Measurements from ENCODE around the gene SPATA32. TPM values are rescaled to one million over a fixed set of nuclear protein-coding genes. Genes with fewer than 3 reads are reported as not detected.
A peak's percentile ranks its signal among the peaks of the same experiment; 100 is the strongest.

The SPATA32 gene
- total and polyA plus RNA-seq, 12 donors = 0.13 to 0.16 TPM; not detected in 10

DNA sequence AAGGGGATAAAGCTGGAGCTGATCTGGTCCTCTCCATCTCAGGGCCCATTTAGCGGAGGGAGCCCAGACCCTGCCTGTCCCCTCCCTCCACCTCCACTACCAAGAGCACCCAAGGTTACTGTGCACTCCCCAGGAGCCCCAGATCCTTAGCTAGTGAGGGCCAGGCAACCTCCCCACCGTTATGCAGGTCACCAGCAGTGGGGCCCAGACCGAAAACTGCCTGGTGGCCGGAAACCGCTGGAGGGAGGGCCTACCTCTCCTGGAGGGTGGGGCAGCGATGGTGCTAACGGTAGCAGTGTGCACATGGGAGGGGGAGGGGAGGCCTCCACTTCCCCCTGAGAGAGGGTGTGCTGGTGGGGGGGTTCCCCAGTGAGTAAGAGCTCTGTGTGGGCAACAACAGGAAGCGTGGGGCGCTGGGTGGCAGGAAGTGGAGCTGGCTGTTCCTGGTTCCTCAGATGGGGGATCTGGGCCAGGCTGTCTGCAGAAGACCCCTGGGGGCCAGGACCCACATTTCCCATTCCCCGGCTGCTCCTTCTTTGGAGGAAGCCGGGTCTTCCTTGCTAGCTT lies 35.8 kb downstream of the SPATA32 start:
- H3K4me3 ChIP-seq = peak overlapping the region in 4 of 10 donors; percentile 1 to 70 (median 26)
- ATAC-seq = peak in 7 of 8 donors; percentile 5 to 45 (median 36)

DNA sequence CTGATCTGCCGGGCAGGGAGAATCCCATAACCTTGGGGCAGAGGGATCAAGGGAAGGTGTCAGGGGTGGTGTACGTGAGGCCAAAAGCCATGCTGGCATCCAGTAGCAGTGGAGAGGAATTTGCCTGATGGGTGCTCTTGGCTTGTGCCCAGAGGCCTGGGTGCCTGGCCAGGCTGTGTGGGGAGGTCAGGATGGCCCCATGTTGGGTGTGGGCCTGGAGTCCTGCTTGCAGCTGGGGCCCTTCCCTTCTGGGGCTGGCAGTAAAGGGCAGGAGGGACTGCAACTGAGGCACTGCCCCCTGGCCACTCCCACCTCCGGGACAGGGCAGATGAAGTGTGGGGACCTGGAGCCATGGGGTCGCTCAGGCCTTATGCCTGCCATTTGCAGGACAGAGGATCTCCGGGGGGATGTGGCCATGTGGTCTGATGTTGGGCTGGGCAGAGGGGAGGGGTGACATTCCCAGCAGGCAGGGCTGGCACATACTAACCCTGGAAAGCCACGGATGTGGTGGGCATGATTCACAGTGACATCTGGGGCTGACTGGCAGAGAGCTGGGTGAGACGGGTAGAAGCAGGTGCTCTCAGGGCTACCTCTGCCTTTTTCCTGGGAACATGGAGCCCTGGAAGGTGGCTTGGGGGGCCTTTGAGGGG lies 36.7 kb downstream of the SPATA32 start:
- Histone ChIP-seq H3K27me3 (no peaks in the 10 kb centered on the region), H3K4me3 (peak overlapping the region in 4 of 10 donors; percentile 51 to 71 (median 70)), H3K9me3 (no peaks in the 10 kb centered on the region), H3K27ac (peak overlapping the region in 9 of 10 donors; percentile 10 to 91 (median 79)), H3K36me3 (no peaks in the 10 kb centered on the region), H3K4me1 (peaks cover 30 to 86% (median 70%) of the 10 kb centered on the region in 9 donors)
- intact Hi-C loops (cut with DNase I) = loop anchor here in 3 of 10 donors (10.0 kb wide), 2 partner anchors 50 to 90 kb away; partner anchors contain the start of gene MAP3K14 (in 1 of the 3)
- WGBS, 2 donors = 67 to 72% methylated on average over 7 of the region's 7 CpGs
- DNase-seq (no peak), ATAC-seq (peak in 1 of 8 donors; percentile 4)
- TF ChIP-seq, protein P1, sequence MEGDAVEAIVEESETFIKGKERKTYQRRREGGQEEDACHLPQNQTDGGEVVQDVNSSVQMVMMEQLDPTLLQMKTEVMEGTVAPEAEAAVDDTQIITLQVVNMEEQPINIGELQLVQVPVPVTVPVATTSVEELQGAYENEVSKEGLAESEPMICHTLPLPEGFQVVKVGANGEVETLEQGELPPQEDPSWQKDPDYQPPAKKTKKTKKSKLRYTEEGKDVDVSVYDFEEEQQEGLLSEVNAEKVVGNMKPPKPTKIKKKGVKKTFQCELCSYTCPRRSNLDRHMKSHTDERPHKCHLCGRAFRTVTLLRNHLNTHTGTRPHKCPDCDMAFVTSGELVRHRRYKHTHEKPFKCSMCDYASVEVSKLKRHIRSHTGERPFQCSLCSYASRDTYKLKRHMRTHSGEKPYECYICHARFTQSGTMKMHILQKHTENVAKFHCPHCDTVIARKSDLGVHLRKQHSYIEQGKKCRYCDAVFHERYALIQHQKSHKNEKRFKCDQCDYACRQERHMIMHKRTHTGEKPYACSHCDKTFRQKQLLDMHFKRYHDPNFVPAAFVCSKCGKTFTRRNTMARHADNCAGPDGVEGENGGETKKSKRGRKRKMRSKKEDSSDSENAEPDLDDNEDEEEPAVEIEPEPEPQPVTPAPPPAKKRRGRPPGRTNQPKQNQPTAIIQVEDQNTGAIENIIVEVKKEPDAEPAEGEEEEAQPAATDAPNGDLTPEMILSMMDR (IDR thresholded peaks at IDR 0.05) = no peak

More for the DNA sequence above, 35.8 kb downstream of the SPATA32 start:
- no peaks in the 10 kb centered on the region for H3K9me3 ChIP-seq
- peak; percentile 71 to 72 for DNase-seq
- H3K36me3 ChIP-seq = no peaks in the 10 kb centered on the region
- TF ChIP-seq, protein P1 (IDR thresholded peaks at IDR 0.05) = no peak
- H3K4me1 ChIP-seq = peaks cover 30 to 88% (median 76%) of the 10 kb centered on the region in 9 donors
- no peaks in the 10 kb centered on the region for H3K27me3 ChIP-seq
- 60 to 71% methylated on average over 11 of the region's 11 CpGs for WGBS, 2 donors
- intact Hi-C loops (cut with DNase I) = loop anchor here in 4 of 10 donors (1.0 to 10.0 kb wide), 3 partner anchors 14 to 89 kb away; partner anchors contain the start of gene MAP3K14 (in 1 of the 4)
- peak overlapping the region in 8 of 10 donors; percentile 73 to 91 (median 81) for H3K27ac ChIP-seq

DNA sequence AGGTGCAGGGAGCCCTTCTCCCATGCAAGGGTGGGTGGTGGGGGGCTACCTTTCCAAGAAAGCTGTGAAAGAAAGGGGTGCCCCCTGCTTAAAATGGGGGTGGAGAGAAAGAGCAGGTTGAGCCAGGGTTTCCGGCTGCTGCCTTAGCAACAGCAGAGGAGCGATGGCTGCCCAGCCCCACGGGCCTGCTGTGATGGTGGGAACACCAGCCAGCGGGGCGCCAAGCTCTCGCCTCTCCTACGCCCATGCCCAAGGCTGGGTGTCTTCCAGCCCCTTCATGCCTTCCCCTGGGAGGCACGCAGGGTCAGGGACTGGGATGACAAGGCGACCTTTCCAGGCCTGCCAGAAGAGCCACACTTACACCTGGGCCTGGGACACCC lies 37.2 kb downstream of the SPATA32 start:
- Histone ChIP-seq H3K36me3 (no peaks in the 10 kb centered on the region), H3K27me3 (no peaks in the 10 kb centered on the region), H3K27ac (peak overlapping the region in 9 of 10 donors; percentile 10 to 91 (median 73)), H3K4me3 (peak overlapping the region in 4 of 10 donors; percentile 51 to 71 (median 70)), H3K4me1 (peaks cover 30 to 86% (median 65%) of the 10 kb centered on the region in 9 donors), H3K9me3 (no peaks in the 10 kb centered on the region)
- WGBS, 2 donors = 74 to 77% methylated on average over 9 of the region's 9 CpGs
- TF ChIP-seq, protein P1 (IDR thresholded peaks at IDR 0.05) = no peak
- intact Hi-C loops (cut with DNase I) = loop anchor here in 5 of 10 donors (5.0 to 10.0 kb wide), 4 partner anchors 50 to 163 kb away; partner anchors contain the start of gene MAP3K14 (in 1 of the 5)
- no peak for DNase-seq
- peak in 1 of 8 donors; percentile 3 for ATAC-seq

Measured in heart right ventricle (tissue), 16 donors.